ENCODE results near the gene SCRN1.

SCRN1 gene

DNA sequence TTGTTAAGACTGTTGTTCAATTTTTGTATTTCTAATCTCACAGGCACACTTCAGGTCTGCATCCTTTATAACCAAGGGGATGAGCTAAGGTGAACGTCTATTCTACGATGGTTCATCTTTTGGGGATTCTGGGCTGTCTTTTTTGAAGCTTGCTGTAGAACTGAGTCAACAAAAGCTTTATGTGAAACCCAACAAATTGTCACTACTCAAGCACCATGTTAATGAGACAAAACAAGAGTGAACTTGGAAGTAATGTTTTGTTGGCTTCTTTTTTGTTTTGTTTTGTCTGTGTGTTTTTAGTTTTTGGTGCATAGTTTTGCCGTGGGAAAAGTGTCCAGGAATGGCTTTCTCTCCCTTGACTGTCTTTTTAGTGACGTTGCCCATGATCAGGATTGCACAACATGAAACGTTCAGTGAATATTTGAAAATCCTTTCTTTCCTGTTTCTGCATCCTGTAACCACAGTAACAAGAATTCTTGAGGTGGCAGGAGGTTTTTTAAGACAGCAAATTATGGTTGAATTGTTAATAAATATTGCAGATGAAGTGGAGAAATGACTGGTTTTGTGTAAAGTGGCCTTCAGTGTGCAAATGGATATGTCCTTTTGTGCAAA is 117.7 kb downstream of the SCRN1 start:
- no peak for TF ChIP-seq ZNF274 (IDR thresholded peaks at IDR 0.05; ENCODE audit: low read depth, low read length)
- H3K4me3 ChIP-seq (ENCODE audit: low read length): no peak overlapping the region
